Measurements from ENCODE around the gene ANGPT4. TPM values are rescaled to one million over a fixed set of nuclear protein-coding genes. Genes with fewer than 3 reads are reported as not detected.

Gene ANGPT4
- total and polyA plus RNA-seq, 11 donors, result 0.08 to 0.32 (median 0.15) TPM; not detected in 5

DNA sequence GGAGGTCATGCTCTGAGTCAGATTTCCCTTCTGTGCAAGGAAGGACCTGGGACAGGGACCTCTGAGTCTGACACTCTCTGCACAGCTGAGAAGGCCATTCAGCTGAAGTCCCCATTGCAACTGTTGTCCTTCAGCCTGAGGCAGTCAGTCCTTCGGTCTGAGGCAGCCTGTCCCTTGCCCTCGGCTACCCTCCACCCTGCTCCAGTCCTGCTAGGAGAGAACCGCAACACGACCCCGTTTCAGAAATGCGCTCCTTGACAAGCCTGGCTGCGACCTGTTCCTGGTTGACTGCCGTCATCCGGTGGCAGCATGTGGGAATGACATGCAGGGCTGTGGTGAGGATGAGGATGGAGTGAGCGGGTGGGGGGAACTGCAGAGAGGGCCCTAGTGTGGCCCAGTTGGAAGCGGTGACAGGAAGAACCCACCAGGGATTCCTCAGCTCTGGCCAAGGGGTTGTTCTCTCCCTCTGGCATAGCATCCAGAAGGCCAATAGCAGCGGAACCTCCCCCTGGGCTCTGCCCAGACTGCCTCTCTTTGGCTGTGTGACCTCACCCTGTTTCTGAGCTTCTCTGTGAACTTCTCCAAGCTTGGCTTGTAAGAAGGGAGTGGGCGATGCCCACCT is 40.3 kb upstream of the ANGPT4 start:
- WGBS, 4 donors, result 11 to 13% (median 12%) methylated on average over 11 to 13 of the region's 13 CpGs
- intact Hi-C loops (cut with DNase I), result loop anchor here (1.0 to 10.0 kb wide), 5 partner anchors 140 to 258 kb away; no protein-coding TSS in a partner anchor
- H3K27me3 ChIP-seq, result peaks cover 4 to 68% (median 28%) of the 10 kb centered on the region in 9 donors

DNA sequence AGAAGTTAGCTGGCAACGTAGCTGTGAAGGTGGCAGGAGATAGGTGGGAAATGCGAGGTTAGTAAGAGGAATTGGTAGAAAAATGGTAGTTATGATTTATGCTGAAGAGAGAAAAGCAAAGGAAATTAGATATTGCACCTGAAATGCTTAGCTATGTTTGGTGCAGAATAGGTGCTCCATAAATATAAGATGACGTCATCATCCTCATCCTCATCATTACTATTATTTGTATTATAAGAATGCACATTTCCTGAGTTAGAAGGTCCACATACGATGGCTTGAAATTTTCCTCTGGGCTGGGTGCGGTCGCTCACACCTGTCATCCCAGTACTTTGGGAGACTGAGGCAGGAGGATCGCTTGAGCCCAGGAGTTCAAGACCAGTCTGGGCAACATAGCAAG is 39.5 kb upstream of the ANGPT4 start:
- WGBS, 4 donors, result 72 to 85% (median 80%) methylated on average over 7 of the region's 7 CpGs
- Histone ChIP-seq H3K4me3 (no peak overlapping the region), H3K9me3 (no peaks in the 10 kb centered on the region), H3K4me1 (peaks cover 0 to 2% (median 0%) of the 10 kb centered on the region in 12 donors), H3K27me3 (peaks cover 4 to 63% (median 25%) of the 10 kb centered on the region in 9 donors), H3K27ac (no peak overlapping the region), H3K36me3 (no peaks in the 10 kb centered on the region)
- DNase-seq (no peak), ATAC-seq (no peak)
- TF ChIP-seq POLR2A (IDR thresholded peaks at IDR 0.05), result no peak
- TF ChIP-seq, protein P1, sequence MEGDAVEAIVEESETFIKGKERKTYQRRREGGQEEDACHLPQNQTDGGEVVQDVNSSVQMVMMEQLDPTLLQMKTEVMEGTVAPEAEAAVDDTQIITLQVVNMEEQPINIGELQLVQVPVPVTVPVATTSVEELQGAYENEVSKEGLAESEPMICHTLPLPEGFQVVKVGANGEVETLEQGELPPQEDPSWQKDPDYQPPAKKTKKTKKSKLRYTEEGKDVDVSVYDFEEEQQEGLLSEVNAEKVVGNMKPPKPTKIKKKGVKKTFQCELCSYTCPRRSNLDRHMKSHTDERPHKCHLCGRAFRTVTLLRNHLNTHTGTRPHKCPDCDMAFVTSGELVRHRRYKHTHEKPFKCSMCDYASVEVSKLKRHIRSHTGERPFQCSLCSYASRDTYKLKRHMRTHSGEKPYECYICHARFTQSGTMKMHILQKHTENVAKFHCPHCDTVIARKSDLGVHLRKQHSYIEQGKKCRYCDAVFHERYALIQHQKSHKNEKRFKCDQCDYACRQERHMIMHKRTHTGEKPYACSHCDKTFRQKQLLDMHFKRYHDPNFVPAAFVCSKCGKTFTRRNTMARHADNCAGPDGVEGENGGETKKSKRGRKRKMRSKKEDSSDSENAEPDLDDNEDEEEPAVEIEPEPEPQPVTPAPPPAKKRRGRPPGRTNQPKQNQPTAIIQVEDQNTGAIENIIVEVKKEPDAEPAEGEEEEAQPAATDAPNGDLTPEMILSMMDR (IDR thresholded peaks at IDR 0.05), result no peak
- intact Hi-C loops (cut with DNase I), result loop anchor here (1.0 to 10.0 kb wide), 5 partner anchors 139 to 259 kb away; no protein-coding TSS in a partner anchor

More for the DNA sequence above, 40.3 kb upstream of the ANGPT4 start:
- TF ChIP-seq POLR2A (IDR thresholded peaks at IDR 0.05), result no peak
- TF ChIP-seq, protein P1 (IDR thresholded peaks at IDR 0.05), result peak; percentile 87 to 99 (median 96)
- Histone ChIP-seq H3K4me3 (no peak overlapping the region), H3K27ac (no peak overlapping the region), H3K36me3 (no peaks in the 10 kb centered on the region), H3K9me3 (no peaks in the 10 kb centered on the region), H3K4me1 (peaks cover 0 to 2% (median 0%) of the 10 kb centered on the region in 12 donors)
- peak in 3 of 4 donors; percentile 83 to 87 (median 84) for ATAC-seq
- peak; percentile 52 to 83 (median 55) for DNase-seq

DNA sequence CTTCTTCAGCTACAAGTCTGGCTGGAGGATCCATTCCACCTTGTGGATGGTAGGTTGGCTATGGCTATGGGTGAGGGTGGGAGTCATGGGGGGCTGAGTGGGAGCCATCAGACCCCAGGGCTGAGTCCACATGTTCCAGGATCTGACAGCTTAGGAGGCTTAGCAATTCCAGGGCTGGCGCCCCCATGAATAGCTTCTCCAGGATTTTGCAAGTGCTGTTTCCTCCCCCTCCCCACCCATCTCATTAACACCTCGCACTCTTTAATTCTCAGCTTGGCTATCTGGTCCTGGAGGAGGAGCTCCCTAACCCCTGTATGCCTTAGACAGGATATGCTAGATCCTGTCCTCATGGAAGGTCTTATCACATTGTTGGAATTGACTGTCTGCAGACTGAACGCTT is 39.0 kb upstream of the ANGPT4 start:
- Histone ChIP-seq H3K4me3 (no peak overlapping the region), H3K4me1 (peaks cover 0 to 2% (median 0%) of the 10 kb centered on the region in 12 donors), H3K27ac (no peak overlapping the region), H3K27me3 (peaks cover 4 to 62% (median 25%) of the 10 kb centered on the region in 9 donors), H3K9me3 (no peaks in the 10 kb centered on the region), H3K36me3 (no peaks in the 10 kb centered on the region)
- TF ChIP-seq, protein P1 (IDR thresholded peaks at IDR 0.05), result no peak
- no peak for TF ChIP-seq POLR2A (IDR thresholded peaks at IDR 0.05)
- DNase-seq (no peak), ATAC-seq (no peak)
- 29 to 44% (median 33%) methylated on average over 3 of the region's 3 CpGs for WGBS, 4 donors
- intact Hi-C loops (cut with DNase I), result loop anchor here in 4 of 10 donors (5.0 to 10.0 kb wide), 2 partner anchors 257 to 260 kb away; no protein-coding TSS in a partner anchor

DNA sequence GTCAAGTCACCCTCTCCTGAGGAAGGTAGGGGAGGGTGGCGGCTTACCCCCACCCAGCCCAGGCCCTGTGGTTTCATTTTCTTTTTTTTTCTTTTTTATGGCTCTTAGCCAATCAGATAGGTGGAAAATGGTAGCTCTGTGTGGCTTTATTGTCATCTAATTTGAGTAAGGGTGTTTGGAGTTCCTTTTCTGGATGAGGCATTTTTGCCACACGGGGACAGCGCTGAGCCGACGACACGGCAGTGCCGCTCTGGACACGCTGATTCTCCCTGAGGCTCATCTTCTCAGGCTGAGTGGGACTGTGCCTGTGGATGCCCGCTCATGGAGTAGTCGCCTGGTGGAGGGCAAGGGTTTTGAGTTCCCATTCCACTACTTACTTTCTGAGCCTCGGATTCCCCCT is 37.6 kb upstream of the ANGPT4 start:
- Histone ChIP-seq H3K27ac (no peak overlapping the region), H3K9me3 (no peaks in the 10 kb centered on the region), H3K4me1 (peaks cover 0 to 2% (median 0%) of the 10 kb centered on the region in 12 donors), H3K36me3 (no peaks in the 10 kb centered on the region), H3K27me3 (peaks cover 4 to 59% (median 25%) of the 10 kb centered on the region in 9 donors), H3K4me3 (no peak overlapping the region)
- intact Hi-C loops (cut with DNase I), result loop anchor here in 3 of 10 donors (10.0 kb wide), 1 partner anchor 261 kb away; no protein-coding TSS in a partner anchor
- 26 to 45% (median 43%) methylated on average over 11 of the region's 11 CpGs for WGBS, 4 donors
- no peak for ATAC-seq
- TF ChIP-seq, protein P1 (IDR thresholded peaks at IDR 0.05), result peak in 5 of 12 donors; percentile 12 to 36 (median 27)
- no peak for TF ChIP-seq POLR2A (IDR thresholded peaks at IDR 0.05)
- DNase-seq, result no peak
